ENCODE data around the gene SNAP23. TPM values are rescaled to one million over a fixed set of nuclear protein-coding genes. Genes with fewer than 3 reads are reported as not detected.

SNAP23 gene
- total RNA-seq, 1 experiment from 2014 or later: 63.2 TPM

GRCh38 chr15:42549032-42549491 lies 53.6 kb downstream of the SNAP23 start:
- no peaks in the 10 kb centered on the region for H3K9me3 ChIP-seq (ENCODE audit: control insufficient read depth, low read depth, low read length)
- H3K27me3 Mint-ChIP-seq (ENCODE audit: low read depth): no peaks in the 10 kb centered on the region; the same call in 1 of the 2 replicates
- peak overlapping the region; percentile 95 for H3K4me2 ChIP-seq (ENCODE audit: insufficient read depth, insufficient read length, low read length)
- no peaks in the 10 kb centered on the region for H4K20me1 ChIP-seq (ENCODE audit: control insufficient read depth, insufficient read depth, insufficient read length)
- H4K5ac ChIP-seq (ENCODE audit: insufficient read length, low read depth, low read length): peak overlapping the region; percentile 65
- no CpG with 5 or more reads among the region's 15 CpGs for WGBS (ENCODE audit: extremely low coverage, insufficient read length, low lambda C conversion rate)
- no peaks in the 10 kb centered on the region for H3K79me1 ChIP-seq (ENCODE audit: insufficient read depth, low read depth, low read length, poor library complexity, severe bottlenecking)
- H4K91ac ChIP-seq (ENCODE audit: insufficient read length, low read depth, low read length): no peak overlapping the region
- no peak overlapping the region for H3T11ph ChIP-seq (ENCODE audit: low read length)
- peak overlapping the region; percentile 11 for H2AFZ ChIP-seq (ENCODE audit: low read length)
- no peak overlapping the region for H2BK15ac ChIP-seq (ENCODE audit: low read depth, low read length)
- peak overlapping the region; percentile 90 to 99 (median 98) for H3K27ac Mint-ChIP-seq
- peak overlapping the region; percentile 90 to 97 for H3K4me3 Mint-ChIP-seq
- peak overlapping the region; percentile 24 for H2BK5ac ChIP-seq (ENCODE audit: insufficient read length, low read length)
- H3K27me3 ChIP-seq (ENCODE audit: insufficient read depth, low read length): no peaks in the 10 kb centered on the region
- peaks cover 5% of the 10 kb centered on the region; the same call in 1 of the 2 replicates for H3K79me2 ChIP-seq (ENCODE audit: insufficient read depth, low read length)
- H4K8ac ChIP-seq (replicated peaks; ENCODE audit: insufficient read length, low read depth, low read length): no peak overlapping the region
- peak overlapping the region; percentile 89 for H3K9ac ChIP-seq (ENCODE audit: extremely low read depth, insufficient read length, low read length)
- no peak overlapping the region for H2BK12ac ChIP-seq (ENCODE audit: insufficient read length, low read depth, low read length)
- no peak overlapping the region for H3K27ac ChIP-seq (ENCODE audit: insufficient read length, low read depth, low read length)
- H3K23ac ChIP-seq (ENCODE audit: insufficient read length, low read depth, low read length): no peak overlapping the region
- H3K36me3 Mint-ChIP-seq (ENCODE audit: insufficient read depth in 1 of 3, low read depth in 3 of 3): peaks cover 0 to 11% (median 4%) of the 10 kb centered on the region in 3 experiments; a peak in 5 of 7 replicates
- no peak overlapping the region for H2BK120ac ChIP-seq (ENCODE audit: low read depth, low read length, poor library complexity, severe bottlenecking)
- H3K9me3 Mint-ChIP-seq: no peaks in the 10 kb centered on the region
- H3K4me1 ChIP-seq (ENCODE audit: insufficient read depth, low read length): no peaks in the 10 kb centered on the region
- H2BK20ac ChIP-seq (ENCODE audit: low read depth, low read length, poor library complexity, severe bottlenecking): no peak overlapping the region
- H3K18ac ChIP-seq (ENCODE audit: insufficient read length, low read depth, low read length): peak overlapping the region; percentile 82
- H3K4ac ChIP-seq (ENCODE audit: low read depth, low read length): no peak overlapping the region
- H3K56ac ChIP-seq (ENCODE audit: insufficient read length, low read depth, low read length): no peak overlapping the region
- TF ChIP-seq, protein P1, sequence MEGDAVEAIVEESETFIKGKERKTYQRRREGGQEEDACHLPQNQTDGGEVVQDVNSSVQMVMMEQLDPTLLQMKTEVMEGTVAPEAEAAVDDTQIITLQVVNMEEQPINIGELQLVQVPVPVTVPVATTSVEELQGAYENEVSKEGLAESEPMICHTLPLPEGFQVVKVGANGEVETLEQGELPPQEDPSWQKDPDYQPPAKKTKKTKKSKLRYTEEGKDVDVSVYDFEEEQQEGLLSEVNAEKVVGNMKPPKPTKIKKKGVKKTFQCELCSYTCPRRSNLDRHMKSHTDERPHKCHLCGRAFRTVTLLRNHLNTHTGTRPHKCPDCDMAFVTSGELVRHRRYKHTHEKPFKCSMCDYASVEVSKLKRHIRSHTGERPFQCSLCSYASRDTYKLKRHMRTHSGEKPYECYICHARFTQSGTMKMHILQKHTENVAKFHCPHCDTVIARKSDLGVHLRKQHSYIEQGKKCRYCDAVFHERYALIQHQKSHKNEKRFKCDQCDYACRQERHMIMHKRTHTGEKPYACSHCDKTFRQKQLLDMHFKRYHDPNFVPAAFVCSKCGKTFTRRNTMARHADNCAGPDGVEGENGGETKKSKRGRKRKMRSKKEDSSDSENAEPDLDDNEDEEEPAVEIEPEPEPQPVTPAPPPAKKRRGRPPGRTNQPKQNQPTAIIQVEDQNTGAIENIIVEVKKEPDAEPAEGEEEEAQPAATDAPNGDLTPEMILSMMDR (conservative IDR thresholded peaks at IDR 0.05): no peak
- H3K23me2 ChIP-seq (ENCODE audit: insufficient read length, low read depth, low read length, poor library complexity, severe bottlenecking): peaks cover 5% of the 10 kb centered on the region
- H3K14ac ChIP-seq (ENCODE audit: insufficient read depth, low read length): peak overlapping the region; percentile 98; the same call in 1 of the 2 replicates
- no peak for DNase-seq
- peaks cover 15 to 16% of the 10 kb centered on the region in 2 experiments for H3K4me1 Mint-ChIP-seq
- H2AK5ac ChIP-seq (ENCODE audit: insufficient read length, low read length): no peak overlapping the region
